Measurements from ENCODE around the gene CXXC5.

DNA sequence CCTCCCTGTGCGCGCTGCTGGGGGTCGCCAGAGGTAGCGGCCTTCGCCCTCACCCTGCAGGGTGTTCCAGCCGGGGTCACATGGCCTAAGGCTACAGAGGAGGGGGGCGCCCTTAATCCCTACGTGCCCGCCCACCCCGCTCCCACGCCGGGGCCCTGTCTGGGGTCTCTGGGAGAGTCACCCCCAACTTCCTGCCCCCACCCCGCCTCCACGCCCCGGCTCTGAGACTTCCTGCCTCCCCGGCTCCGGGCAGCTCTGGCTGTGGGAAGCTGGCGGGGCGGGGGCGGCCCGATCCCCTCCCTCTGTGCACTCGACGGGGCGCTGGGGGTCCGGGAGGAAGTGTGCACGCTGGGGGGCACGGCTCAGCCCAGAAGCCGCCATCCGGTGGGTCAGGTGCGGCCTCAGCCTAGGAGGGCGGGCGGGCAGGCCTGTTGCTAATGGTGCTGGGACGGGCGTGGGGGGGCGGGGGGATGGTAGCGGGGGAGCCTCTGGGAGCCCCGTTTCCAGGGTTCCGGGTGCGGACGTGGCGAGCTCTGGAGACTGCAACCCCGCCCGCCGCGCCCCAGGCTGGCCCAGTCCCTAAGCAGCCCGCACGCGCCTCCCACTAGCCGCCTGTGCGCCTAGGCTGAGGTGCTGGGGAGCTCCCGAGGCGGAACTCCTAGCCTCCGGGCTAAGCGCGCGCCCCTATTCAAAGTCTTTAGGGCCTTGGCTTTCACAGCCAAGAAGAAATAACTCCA lies 61.6 kb downstream of the CXXC5 start:
- TF ChIP-seq EP300 (IDR thresholded peaks at IDR 0.05; ENCODE audit: low read depth) = no peak
- TF ChIP-seq, protein P1, sequence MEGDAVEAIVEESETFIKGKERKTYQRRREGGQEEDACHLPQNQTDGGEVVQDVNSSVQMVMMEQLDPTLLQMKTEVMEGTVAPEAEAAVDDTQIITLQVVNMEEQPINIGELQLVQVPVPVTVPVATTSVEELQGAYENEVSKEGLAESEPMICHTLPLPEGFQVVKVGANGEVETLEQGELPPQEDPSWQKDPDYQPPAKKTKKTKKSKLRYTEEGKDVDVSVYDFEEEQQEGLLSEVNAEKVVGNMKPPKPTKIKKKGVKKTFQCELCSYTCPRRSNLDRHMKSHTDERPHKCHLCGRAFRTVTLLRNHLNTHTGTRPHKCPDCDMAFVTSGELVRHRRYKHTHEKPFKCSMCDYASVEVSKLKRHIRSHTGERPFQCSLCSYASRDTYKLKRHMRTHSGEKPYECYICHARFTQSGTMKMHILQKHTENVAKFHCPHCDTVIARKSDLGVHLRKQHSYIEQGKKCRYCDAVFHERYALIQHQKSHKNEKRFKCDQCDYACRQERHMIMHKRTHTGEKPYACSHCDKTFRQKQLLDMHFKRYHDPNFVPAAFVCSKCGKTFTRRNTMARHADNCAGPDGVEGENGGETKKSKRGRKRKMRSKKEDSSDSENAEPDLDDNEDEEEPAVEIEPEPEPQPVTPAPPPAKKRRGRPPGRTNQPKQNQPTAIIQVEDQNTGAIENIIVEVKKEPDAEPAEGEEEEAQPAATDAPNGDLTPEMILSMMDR (IDR thresholded peaks at IDR 0.05) = no peak
